Epidermal melanocyte (primary cell): ENCODE measurements around the gene PGP.

Experiments used
- DNase-seq: peaks from one replicate; pipeline ENCODE4 v3.0.0; 2011; ENCODE audit warnings: low spot score; ENCODE audit not compliant: insufficient read length

Gene PGP

GRCh38 chr16:2200313-2200712 is 14.3 kb downstream of the PGP start:
- no peak for DNase-seq

DNA sequence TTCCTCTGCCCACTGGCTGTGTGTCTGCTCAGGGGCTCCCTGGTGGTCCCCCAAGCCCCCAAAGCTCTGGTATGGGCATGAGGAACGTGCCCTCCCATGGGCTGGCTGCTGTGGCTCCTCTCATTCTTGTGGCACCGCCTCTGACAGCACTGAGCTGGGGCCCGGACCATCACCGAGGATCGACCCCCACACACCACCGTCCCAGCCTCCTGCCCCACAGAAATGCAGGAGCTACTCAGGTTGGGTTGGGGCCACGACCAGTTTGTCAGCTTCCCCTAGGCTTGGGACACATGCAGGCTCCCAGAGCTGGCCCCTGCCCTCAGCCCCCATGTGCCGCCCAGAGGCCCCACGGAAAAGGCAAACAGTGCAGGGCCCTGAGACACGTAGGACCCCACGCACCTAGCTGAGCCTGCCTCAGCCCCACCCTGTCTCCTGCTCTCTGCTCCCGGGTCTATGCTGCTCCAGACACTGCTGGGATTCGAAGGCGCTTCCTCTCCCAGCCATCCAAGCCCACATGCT is 15.0 kb downstream of the PGP start:
- DNase-seq = no peak

DNA sequence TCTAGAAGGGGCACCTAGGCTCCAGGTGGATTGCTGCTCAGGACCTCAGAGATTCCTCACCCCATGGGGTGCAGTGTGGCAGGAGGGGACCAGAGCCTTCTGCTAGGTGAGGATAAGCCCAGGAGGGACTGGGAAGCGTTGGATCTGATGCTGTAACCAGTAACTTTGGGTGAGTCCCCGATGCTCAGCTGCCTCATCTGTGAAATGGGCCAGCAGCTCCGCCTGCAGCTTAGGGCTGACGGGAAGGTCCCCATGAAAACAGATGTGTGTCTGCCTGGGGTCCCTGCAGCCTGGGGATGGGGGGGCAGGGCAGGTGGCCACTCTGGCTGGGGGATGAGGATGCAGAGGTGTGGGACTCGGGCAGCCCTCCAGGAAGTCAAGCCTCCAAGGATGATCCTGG is 15.5 kb downstream of the PGP start:
- DNase-seq = no peak

DNA sequence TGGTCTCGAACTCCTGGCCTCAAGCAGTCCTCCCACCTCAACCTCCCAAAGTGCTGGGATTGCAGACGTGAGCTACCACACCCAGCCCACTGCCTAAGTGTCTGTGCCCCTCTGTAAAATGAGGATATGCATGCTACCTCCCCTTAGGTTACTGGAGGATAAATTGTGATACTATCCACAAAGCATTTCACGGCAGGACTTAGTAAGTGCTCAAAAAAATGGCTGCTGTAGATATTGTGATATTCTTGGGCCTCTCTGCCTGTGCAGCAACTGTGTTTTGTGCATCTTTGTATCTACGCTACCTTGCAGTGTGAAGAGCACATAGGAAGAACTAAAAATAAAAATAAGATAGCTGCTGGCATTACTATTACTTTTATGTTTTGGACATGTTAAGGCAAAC is 16.4 kb downstream of the PGP start:
- no peak for DNase-seq

GRCh38 chr16:2197765-2198164 is 16.9 kb downstream of the PGP start:
- no peak for DNase-seq

DNA sequence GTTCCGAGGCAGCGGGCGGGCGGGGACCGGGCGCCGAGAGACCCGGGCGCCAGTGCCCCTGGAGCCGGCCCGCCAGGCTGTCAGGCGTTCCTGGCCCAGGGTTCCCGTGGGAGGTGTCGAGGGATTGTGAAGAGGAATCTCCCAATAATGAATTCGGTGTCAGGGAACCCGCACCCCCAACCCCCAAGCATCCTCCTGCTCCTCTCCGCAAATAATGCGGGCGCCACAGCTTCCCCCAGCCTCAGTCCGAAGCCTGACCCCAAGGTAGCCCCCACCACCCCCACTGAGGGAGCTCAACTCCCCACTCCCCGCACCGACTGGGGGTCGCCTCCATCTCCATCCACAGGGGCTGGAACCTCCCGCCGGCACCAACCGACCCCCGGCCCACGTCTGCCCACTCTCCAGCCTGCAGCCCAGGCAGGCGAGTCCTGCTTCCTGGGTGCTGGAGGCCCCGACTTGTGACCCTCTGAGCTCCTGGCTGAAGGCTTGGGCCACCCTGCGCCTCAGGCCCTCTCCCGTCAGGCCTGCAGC is 17.6 kb downstream of the PGP start:
- DNase-seq = no peak

GRCh38 chr16:2196162-2196980 is 18.3 kb downstream of the PGP start, which contains the start of gene CASKIN1:
TSS of gene CASKIN1 (minus strand) at chr16:2196605. CDS start at chr16:2196432, 173 bp downstream.
- DNase-seq = no peak

- DNase-seq = no peak
Observed at GRCh38 chr16:2195322-2196161, 19.1 kb downstream of the PGP start.

DNA sequence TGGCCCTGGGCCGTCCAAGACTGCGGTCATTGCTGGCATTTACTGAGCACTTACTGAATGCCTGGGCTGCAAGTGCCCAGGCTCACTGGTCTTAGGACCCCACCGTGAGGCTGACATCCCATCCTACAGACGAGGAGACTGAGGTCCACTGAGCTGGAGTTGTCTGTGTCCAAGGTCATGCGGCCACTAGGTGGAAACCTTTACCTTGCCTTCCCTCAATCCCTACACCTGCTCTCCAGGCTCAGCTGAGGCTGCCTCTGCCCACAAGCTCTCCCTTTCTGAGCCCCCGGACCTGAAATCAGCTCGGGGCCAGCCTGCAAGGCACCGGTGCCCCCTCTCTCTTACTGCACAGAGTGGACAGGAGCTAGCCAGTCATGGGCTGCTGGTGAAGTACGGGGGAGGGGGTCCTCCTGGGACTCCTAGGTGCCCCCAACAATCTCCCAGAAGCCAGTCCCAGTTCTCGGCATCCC is 19.8 kb downstream of the PGP start:
- DNase-seq = no peak

DNA sequence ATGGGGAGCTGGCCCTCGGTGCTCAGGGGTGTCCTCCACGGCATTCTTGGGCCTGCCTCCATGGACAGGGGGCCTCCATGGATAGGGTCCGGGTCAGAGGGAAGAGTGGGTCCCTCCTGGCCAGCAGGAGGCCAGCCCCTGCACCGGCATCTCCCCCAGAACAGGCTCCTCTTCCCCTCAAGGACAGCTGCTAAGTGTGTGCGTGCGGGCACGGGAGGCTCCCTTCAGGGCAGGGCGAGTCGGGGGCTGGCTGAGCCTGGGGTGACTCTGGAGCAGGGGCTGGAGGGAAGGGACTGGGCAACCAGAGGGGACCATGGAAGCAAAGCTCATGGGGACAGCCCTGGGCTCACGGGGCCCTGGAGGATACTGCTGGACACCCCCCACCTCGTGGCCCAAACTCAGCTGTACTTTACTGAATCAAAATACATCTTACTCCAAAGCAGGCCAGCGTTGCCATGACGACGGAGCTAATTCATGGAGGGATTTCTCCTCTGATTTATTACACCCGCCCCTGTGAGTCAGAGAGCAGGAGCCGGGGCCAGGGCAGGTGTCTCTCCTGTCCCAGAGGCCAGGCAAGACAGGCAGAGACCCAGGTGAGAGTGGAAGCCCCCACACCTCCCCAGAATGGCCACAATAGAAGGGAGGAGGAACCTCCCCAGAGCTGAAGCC is 20.3 kb downstream of the PGP start:
- DNase-seq = no peak

- DNase-seq = no peak
Observed at GRCh38 chr16:2191446-2191706, 23.3 kb downstream of the PGP start.

DNA sequence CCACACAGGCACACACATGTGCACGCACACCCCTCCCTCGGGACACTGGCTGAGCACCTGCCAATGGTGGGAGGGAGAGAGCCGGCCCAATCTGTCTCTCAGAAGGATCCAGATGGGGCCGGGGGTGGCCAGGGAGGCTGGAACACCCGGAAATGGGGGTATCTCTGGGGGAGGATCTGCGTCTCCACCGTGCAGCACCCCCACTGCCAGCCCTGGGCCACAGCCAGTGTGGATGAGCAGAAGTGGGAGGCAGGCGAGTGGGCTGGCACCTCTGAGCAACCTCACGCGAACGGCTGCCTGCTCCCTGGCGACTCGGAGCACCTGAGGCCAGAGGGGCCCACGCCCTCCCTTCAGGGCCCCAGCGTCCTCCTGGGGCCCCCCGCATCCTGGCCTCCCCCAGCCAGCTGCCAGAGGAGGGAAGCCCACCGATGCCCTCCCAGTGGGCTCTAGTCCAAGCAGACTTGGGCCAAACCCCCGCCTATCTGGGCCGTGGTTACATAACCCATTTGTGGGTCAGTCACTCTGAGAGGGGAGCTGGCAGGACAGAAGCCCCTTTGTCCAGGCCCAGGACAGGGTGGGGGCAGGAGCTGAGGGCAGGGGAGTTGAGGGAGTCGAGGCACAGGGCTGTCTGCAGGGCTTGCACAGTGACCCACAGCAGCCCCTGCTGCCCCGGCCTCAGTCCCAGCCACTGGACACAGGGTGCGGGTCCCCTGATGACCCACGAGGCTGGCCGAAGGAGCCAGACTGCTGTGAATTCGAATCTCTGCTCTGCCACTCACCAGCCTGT is 23.8 kb downstream of the PGP start:
- DNase-seq = no peak

DNA sequence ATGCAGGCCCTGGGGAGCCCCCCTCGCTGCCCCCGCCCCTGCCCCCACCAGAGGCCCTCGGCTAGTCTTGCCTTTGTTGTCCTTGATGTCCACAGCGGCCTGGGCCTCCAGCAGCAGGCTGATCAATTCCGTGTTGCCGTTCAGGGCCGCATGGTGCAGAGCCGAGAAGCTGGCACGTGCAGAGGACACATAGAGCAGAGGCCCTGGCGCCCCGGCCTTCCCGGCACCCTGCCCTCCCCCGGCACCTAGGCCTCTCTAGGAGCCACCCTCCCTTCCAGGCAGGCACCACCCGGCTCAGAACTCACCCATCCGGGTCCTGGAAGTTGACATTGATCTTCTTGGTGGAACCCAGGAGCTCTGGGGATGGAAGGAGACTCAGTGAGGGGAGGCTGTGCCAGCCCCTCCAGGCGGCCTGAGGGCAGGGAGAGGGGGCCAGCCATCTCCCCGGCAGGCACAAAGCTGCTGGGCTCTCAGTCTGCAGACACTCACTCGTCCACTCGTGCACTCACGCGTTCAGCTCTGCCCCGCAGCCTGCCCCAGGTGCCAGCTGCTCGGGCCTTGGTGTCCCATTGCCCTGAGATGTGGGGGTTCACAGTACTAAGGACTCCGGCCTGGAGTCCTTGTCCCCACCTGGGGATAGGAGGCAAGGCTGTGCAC is 24.5 kb downstream of the PGP start:
- DNase-seq = no peak

DNA sequence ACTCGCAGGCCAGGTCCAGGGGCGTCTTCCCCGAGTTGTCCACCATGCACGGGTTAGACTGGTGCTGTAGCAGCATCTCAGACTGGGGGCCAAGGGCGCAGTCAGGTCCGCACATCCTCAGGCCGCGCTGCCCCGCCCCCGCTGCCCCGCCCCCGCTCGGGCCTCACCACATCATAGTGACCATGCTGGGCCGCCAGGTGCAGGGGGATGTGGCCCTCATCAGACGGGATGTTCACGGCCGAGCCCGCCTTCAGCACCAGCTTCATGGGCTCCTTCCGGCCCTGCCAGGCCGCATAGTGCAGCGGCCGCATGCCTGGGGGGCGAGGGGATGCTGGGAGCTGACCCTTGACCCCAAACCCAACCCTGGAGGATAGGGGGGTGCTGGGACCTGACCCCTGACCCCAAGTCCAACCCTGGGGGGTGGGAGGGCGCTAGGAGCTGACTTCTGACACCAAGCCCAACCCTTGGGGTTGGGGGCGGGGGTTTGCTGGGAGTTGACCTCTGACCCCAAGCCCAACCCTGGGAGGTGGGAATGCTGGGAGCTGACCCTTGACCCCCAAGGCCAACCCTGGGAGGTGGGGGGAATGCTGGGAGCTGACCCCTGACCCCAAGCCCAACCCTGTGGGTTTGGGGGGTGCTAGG is 25.3 kb downstream of the PGP start:
- no peak for DNase-seq

DNA sequence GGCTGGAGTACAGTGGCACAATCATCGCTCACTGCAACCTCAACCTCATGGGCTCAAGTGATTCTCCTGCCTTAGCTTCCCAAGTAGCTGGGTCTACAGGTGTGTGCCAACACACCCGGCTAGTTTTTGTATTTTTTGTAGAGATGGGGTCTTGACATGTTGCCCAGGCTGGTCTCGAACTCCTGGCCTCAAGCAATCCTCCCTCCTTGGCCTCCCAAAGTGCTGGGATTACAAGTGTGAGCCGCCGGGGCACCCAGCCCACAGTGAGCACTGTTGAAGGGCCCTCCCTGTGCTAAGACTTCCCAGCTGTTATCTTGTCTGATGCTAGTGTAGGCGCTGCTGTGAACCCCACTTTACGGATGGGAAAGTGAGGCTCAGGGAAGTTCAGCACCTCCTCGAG is 26.2 kb downstream of the PGP start:
- DNase-seq = no peak

DNA sequence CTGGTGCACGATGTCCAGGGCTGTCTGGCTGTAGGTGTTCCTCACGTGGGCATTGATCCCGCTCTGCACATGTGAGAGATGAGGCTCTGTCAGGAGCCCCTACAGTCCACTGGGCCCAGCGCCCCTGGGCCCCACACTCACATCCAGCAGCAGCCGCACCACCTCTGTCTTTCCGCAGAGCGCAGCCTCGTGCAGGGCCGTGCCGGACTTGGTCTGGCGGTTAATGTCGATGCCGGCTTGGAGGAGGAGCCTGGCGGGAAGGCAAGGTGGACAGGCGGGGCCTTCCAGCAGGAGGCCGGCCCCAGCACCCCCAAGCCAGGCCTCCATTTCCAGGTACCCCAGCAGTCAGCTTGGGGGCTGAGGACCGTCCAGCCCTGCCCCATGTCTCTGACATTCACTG is 27.4 kb downstream of the PGP start:
- no peak for DNase-seq

- DNase-seq = no peak
Observed at GRCh38 chr16:2186505-2186904, 28.1 kb downstream of the PGP start.

- no peak for DNase-seq
Observed at GRCh38 chr16:2186064-2186463, 28.6 kb downstream of the PGP start.

GRCh38 chr16:2184962-2185361 is 29.7 kb downstream of the PGP start:
- DNase-seq = no peak

GRCh38 chr16:2184346-2184745 is 30.3 kb downstream of the PGP start:
- no peak for DNase-seq
